ENCODE measurements around the gene TOP3B. TPM values are rescaled to one million over a fixed set of nuclear protein-coding genes. Genes with fewer than 3 reads are reported as not detected.

Gene TOP3B
- total and polyA plus RNA-seq, 9 of the 15 experiments (the other 6 are each of a cell fraction or from before 2014, with no cell fraction given), result 3.0 to 188 (median 112) TPM

GRCh38 chr22:21917959-21918261 is 64.7 kb downstream of the TOP3B start (continued):
- TF ChIP-seq, protein P1, sequence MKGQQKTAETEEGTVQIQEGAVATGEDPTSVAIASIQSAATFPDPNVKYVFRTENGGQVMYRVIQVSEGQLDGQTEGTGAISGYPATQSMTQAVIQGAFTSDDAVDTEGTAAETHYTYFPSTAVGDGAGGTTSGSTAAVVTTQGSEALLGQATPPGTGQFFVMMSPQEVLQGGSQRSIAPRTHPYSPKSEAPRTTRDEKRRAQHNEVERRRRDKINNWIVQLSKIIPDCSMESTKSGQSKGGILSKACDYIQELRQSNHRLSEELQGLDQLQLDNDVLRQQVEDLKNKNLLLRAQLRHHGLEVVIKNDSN (CRISPR knock-in tag; IDR thresholded peaks at IDR 0.05), result peak; percentile 2; the same call in 1 of the 2 replicates
- TF ChIP-seq ZNF511 (CRISPR knock-in tag; IDR thresholded peaks at IDR 0.05) (peak; percentile 28; the same call in 1 of the 2 replicates), SIN3A (IDR thresholded peaks at IDR 0.05; ENCODE audit: borderline replicate concordance in 2 of 2, control insufficient read depth in 1 of 2, low read depth in 2 of 2, low read length in 2 of 2) (no peak), ZNF124 (CRISPR knock-in tag; IDR thresholded peaks at IDR 0.05) (0 out of 2 replicates have a peak, but pooled peaks have one; percentile 62), ZNF507 (tag; conservative IDR thresholded peaks at IDR 0.05) (no peak), SIX5 (IDR thresholded peaks at IDR 0.05; ENCODE audit: borderline replicate concordance in 1 of 2, insufficient read depth in 1 of 2, low read depth in 1 of 2, low read length in 2 of 2) (0 out of 4 replicates have a peak, but pooled peaks of 1 of the 2 experiments have one; percentile 9), ZKSCAN1 (IDR thresholded peaks at IDR 0.05; ENCODE audit: low read depth, low read length) (0 out of 2 replicates have a peak, but pooled peaks have one; percentile 8), ZNF277 (CRISPR knock-in tag; IDR thresholded peaks at IDR 0.05; ENCODE audit: borderline replicate concordance) (no peak), SETDB1 (IDR thresholded peaks at IDR 0.05; ENCODE audit: low read length) (peak; percentile 44), YY1 (IDR thresholded peaks at IDR 0.05; ENCODE audit: borderline replicate concordance in 1 of 3, control insufficient read depth in 1 of 3, extremely low read depth in 1 of 3, insufficient read depth in 3 of 3, insufficient read length in 1 of 3, insufficient replicate concordance in 2 of 3, low read depth in 1 of 3, low read length in 2 of 3) (peak in 1 of 3 experiments; percentile 6), POLR2B (IDR thresholded peaks at IDR 0.05; ENCODE audit: low read depth, partially characterized antibody) (peak; percentile 17), CHD2 (IDR thresholded peaks at IDR 0.05; ENCODE audit: low read depth, low read length) (no peak), MYC (IDR thresholded peaks at IDR 0.05; ENCODE audit: low read depth, low read length) (no peak), MYC (CRISPR knock-in tag; IDR thresholded peaks at IDR 0.05; ENCODE audit: borderline replicate concordance, low read depth) (0 out of 2 replicates have a peak, but pooled peaks have one; percentile 31), THAP12 (CRISPR knock-in tag; IDR thresholded peaks at IDR 0.05) (peak; percentile 29; the same call in 1 of the 2 replicates)
- TF ChIP-seq, protein P2, sequence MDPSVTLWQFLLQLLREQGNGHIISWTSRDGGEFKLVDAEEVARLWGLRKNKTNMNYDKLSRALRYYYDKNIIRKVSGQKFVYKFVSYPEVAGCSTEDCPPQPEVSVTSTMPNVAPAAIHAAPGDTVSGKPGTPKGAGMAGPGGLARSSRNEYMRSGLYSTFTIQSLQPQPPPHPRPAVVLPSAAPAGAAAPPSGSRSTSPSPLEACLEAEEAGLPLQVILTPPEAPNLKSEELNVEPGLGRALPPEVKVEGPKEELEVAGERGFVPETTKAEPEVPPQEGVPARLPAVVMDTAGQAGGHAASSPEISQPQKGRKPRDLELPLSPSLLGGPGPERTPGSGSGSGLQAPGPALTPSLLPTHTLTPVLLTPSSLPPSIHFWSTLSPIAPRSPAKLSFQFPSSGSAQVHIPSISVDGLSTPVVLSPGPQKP (CRISPR knock-in tag; IDR thresholded peaks at IDR 0.05), result no peak
- TF ChIP-seq, protein P3, sequence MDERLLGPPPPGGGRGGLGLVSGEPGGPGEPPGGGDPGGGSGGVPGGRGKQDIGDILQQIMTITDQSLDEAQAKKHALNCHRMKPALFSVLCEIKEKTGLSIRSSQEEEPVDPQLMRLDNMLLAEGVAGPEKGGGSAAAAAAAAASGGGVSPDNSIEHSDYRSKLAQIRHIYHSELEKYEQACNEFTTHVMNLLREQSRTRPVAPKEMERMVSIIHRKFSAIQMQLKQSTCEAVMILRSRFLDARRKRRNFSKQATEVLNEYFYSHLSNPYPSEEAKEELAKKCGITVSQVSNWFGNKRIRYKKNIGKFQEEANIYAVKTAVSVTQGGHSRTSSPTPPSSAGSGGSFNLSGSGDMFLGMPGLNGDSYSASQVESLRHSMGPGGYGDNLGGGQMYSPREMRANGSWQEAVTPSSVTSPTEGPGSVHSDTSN (CRISPR knock-in tag; IDR thresholded peaks at IDR 0.05; ENCODE audit: low read depth), result no peak
- TF ChIP-seq, protein P3 (tag; conservative IDR thresholded peaks at IDR 0.05; ENCODE audit: low read depth), result no peak
